Activated CD4-positive, alpha-beta T cell treated with anti-CD3 and anti-CD28 coated beads, Interleukin-2, amount 10 ng/mL, durations not matched to agents 24 days and 14 days (primary cell): Measurements from ENCODE around the gene XPC. TPM values are rescaled to one million over a fixed set of nuclear protein-coding genes. Genes with fewer than 3 reads are reported as not detected.
"Not testable (repeated sequence)": the region's sequence is repeated elsewhere in the genome, so short reads cannot be mapped to it uniquely, and the experiment has no call there.

Experiments used
- DNase-seq: peaks from one replicate; pipeline ENCODE4 v3.0.0; 2022
- H3K27ac Mint-ChIP-seq: one replicate; pipeline ENCODE4 v1.8.0; 2022; ENCODE audit warnings: mild to moderate bottlenecking, mixed read lengths
- H3K27me3 Mint-ChIP-seq: one replicate; pipeline ENCODE4 v1.8.0; 2022; ENCODE audit warnings: mixed read lengths
- H3K36me3 Mint-ChIP-seq: one replicate; pipeline ENCODE4 v1.8.0; 2022; ENCODE audit warnings: low read depth, mild to moderate bottlenecking, mixed read lengths
- H3K4me1 Mint-ChIP-seq: one replicate; pipeline ENCODE4 v1.8.0; 2021; ENCODE audit warnings: mixed read lengths
- H3K4me3 Mint-ChIP-seq: one replicate; pipeline ENCODE4 v1.8.0; 2022; ENCODE audit warnings: mild to moderate bottlenecking, moderate library complexity, mixed read lengths
- H3K9me3 Mint-ChIP-seq: one replicate; pipeline ENCODE4 v1.8.0; 2021; ENCODE audit warnings: mixed read lengths
- intact Hi-C: fragments of 100-400 bp; cut with micrococcal nuclease; formaldehyde crosslinking; loops from one replicate; pipeline ENCODE4 v1.15.1; 2023
- total RNA-seq: library from RNA; stranded (reverse); gene quantifications from 2 replicates; pipeline ENCODE4 v1.2.3, GENCODE V29; 2022

Gene XPC
- total RNA-seq: 29.7 and 32.3 TPM in 2 replicates

DNA sequence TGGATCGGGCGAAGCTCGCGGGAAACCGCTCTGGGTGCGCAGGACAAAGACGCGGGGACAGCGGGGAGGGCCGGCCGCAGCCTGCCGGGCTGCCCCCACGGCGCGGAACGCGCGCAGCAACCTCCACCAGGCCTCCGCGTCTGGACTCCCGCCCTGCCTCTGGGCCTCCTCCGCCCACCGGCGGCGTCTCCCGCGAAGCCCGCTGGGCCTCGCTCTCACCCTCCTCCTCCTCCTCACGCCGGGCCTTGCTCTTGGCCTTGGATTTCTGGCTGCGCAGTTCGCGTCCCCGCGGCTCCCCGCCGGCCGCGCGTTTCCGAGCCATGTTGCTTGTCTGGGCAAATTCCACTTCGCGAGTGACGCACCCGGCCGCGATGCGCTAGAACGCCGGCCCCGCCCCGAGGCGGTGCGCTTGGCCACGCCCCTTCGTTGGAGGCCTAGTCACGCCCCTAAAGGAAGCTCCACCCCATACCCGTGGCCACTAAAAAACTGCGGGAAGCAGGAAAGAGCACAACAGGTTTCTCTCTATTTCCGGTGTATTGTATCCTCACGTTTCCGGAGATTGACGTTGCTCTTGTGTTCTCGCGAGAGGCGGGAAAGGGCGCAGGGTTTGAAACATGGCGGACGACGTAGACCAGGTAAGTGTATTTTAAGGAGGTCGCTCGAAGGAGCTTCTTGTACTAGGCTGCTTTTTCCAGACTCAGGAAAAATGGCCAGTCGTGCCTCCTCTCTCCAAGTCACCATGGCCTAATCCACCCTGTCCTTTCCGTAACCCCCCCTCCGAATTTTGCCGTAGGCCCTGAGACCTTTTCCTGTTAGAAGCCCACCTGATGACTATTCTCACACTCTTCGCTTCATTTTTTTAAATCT, at the start of gene XPC, which contains the start of gene LSM3:
XPC (minus strand) TSS at position 355 of the 867 bp plus-strand sequence; CDS start at position 322, 33 bp downstream.
LSM3 (plus strand) TSS at position 571 of the 867 bp plus-strand sequence; CDS start at position 615, 44 bp downstream.
- Mint-ChIP-seq H3K27me3 (no peaks in the 10 kb centered on the region), H3K4me1 (peaks cover 62% of the 10 kb centered on the region), H3K4me3 (peak within 1 kb of the TSS; percentile 87), H3K36me3 (peaks cover 27% of the 10 kb centered on the region), H3K9me3 (no peaks in the 10 kb centered on the region), H3K27ac (peak within 1 kb of the TSS; percentile 99)
- intact Hi-C loops: loop anchor here (1.0 to 10.0 kb wide), 9 partner anchors 34 to 1694 kb away; partner anchors contain the start of genes CCDC174, CHCHD4, SLC6A6 and TSEN2
- peak; percentile 100 for DNase-seq

DNA sequence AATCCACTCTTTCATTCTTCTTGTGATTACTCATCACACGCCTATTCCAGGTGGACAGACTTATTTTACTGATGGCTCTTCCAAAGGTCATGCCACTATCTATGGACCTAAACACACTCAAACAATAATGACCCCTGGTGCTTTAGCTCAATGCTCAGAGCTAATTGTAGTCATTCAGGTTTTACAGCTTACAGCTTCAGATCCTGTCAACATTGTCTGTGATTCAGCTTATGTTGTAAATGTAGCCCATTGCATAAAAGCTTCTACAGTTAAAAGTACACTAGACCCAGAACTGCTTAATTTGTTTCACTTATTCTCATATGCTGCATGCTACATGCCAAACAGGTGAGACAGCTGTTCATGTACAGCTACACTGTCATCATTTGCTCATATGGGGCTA, 49.5 kb upstream of the XPC start:
- Mint-ChIP-seq H3K4me1 (peaks cover 4% of the 10 kb centered on the region), H3K4me3 (no peak overlapping the region), H3K27ac (no peak overlapping the region), H3K36me3 (no peaks in the 10 kb centered on the region), H3K9me3 (no peaks in the 10 kb centered on the region), H3K27me3 (peaks cover 25% of the 10 kb centered on the region)
- intact Hi-C loops: no loop called here
- no peak for DNase-seq

DNA sequence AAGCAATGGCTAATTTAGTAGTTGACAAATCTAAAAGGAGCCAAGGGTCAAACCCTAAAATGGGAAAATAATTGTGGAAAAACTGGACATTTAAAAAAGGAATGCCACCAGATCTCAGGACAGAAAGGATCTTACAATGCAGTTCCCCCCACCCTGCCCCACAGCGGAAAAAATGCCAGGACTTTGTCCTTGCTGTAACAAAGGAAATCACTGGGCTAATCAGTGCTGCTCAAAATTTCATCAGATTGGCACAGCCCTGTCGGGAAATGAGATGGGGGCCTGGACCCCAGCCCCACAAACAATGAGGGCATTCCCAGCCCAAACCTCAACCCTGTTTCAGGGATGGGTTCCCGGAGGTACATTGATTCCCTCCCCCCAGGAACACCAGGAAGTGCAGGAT, 48.0 kb upstream of the XPC start:
- intact Hi-C loops: not testable (repeated sequence)
- peaks cover 18% of the 10 kb centered on the region for H3K27me3 Mint-ChIP-seq

DNA sequence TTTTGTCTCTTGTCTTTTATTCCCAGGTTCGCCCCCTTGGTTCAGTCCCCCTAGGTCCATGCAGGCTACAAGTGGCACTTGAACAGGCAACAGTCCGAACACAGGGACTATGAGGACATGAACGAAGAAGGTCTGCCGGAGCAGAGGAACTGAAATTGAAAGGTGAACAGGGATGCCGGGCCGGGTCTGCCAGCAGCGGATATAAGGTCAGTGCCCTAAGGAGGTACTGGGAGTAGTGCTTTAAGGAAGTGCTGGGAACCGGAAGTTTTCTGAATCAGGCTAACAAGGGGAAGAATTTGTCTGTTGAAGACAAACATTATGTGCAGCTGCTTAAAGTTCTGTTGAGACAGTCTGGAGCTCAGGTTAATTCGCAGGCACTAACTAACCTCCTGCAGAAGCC, 47.0 kb upstream of the XPC start:
- peaks cover 13% of the 10 kb centered on the region for H3K27me3 Mint-ChIP-seq

More for the DNA sequence above, 48.0 kb upstream of the XPC start:
- DNase-seq, H3K27ac Mint-ChIP-seq, H3K9me3 Mint-ChIP-seq, H3K36me3 Mint-ChIP-seq, H3K4me3 Mint-ChIP-seq, H3K4me1 Mint-ChIP-seq: not testable (repeated sequence)

DNA sequence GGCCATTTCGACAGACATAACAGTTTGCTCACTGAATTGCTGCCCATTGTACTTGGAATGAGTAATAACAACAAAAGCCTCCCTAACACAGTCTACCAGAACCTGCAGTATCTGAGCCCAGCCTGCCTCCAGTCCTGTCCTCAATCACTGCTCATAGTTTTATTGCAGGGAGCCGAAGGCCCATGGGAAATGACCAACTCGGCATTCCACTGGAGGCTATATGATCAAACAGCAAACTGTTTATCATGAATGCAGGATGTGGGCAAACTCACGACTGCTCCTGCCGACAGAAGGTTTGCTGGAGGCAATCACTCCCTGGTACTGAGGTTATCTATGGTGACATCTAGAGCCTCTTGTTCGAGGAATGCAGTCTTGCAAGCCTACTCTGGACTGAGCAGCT, 46.5 kb upstream of the XPC start:
- Mint-ChIP-seq H3K27ac (no peak overlapping the region), H3K4me3 (no peak overlapping the region), H3K36me3 (no peaks in the 10 kb centered on the region), H3K27me3 (peaks cover 13% of the 10 kb centered on the region), H3K9me3 (peaks cover 8% of the 10 kb centered on the region), H3K4me1 (peaks cover 3% of the 10 kb centered on the region)
- intact Hi-C loops: no loop called here
- no peak for DNase-seq

More for the DNA sequence above, 47.0 kb upstream of the XPC start:
- no peak overlapping the region for H3K27ac Mint-ChIP-seq
- no peak overlapping the region for H3K4me3 Mint-ChIP-seq
- DNase-seq: no peak
- intact Hi-C loops: no loop called here
- H3K4me1 Mint-ChIP-seq: peaks cover 3% of the 10 kb centered on the region
- peaks cover 8% of the 10 kb centered on the region for H3K9me3 Mint-ChIP-seq
- H3K36me3 Mint-ChIP-seq: no peaks in the 10 kb centered on the region

DNA sequence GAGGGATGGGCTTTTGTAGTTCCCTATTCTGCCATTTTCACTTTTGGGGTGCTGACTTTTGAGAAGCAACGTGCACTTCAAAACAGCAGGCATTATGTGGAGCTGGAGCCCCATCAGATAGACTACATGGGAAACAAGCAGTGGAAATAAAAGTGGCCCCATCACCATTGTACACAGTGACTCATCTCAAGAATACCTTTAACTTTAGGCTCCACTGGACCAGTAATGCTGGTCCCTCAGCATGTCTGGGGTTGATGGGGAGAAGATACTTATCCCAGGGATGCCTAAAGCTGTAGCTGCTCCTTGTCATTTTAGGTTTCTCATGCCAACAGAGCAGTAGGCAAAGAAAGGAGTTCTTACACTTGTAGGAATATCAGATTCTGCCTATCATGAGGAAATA, 45.2 kb upstream of the XPC start:
- Mint-ChIP-seq H3K4me3 (no peak overlapping the region), H3K4me1 (peaks cover 3% of the 10 kb centered on the region), H3K36me3 (no peaks in the 10 kb centered on the region), H3K9me3 (peaks cover 8% of the 10 kb centered on the region), H3K27ac (no peak overlapping the region), H3K27me3 (peaks cover 13% of the 10 kb centered on the region)
- intact Hi-C loops: no loop called here
- DNase-seq: no peak

DNA sequence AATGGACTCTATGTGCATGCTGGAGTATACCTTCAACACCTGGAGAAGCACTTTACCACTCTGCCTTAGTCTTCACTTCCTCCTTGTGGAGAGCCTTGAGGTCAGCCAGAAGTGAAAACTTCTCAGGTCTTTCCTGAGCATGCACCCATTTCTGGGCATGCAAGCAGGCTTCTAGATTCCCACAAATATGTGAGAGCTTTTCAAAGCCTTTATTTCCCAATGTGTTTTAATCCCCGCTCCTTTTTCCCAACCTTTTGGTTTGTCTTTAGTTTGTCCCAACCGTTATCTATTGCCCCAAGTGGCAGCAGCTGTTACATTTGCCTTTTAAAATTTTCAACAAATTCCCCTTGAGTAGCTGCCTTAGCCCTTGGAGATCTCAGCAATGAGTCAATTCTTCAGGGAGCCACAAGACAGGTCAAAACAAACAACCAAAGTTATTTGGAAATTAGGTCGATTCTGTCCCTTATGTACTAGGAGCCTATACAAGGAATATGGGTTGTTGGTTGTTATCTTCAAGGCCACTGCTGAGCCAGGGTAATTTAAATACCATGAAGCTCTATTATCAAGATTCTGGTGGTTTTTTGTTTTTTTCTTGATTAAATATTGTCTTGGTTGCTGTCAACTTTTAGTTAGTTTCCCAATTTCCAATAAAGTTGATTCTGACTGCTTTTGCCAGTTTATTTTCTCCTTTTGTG, 44.6 kb upstream of the XPC start:
- no peak overlapping the region for H3K4me3 Mint-ChIP-seq
- no peak for DNase-seq
- H3K36me3 Mint-ChIP-seq: no peaks in the 10 kb centered on the region
- peaks cover 13% of the 10 kb centered on the region for H3K27me3 Mint-ChIP-seq
- no peak overlapping the region for H3K27ac Mint-ChIP-seq
- H3K9me3 Mint-ChIP-seq: peaks cover 8% of the 10 kb centered on the region
- intact Hi-C loops: no loop called here
- H3K4me1 Mint-ChIP-seq: peaks cover 3% of the 10 kb centered on the region

DNA sequence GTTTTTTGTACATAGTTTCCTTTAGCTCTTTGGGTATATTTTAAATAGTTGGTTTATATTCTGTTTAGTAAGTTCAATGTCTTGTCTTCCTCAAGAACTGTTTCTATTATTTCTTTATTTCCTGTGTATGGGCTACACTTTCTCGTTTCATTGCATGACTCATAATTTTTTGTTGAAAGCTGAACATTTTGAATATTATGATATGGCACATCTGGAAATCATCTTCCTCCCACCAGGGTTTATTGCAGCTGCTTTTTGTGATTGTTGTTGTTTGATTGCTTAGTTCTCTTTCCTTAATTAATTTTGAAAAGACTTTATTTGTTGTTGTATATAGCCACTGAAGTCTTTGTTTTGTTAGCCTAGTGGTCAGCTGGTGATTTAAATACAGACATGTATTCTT, 44.1 kb upstream of the XPC start:
- Mint-ChIP-seq H3K4me1 (peaks cover 3% of the 10 kb centered on the region), H3K9me3 (peaks cover 8% of the 10 kb centered on the region), H3K36me3 (no peaks in the 10 kb centered on the region), H3K27me3 (peaks cover 9% of the 10 kb centered on the region), H3K4me3 (no peak overlapping the region), H3K27ac (no peak overlapping the region)
- no peak for DNase-seq
- intact Hi-C loops: no loop called here

DNA sequence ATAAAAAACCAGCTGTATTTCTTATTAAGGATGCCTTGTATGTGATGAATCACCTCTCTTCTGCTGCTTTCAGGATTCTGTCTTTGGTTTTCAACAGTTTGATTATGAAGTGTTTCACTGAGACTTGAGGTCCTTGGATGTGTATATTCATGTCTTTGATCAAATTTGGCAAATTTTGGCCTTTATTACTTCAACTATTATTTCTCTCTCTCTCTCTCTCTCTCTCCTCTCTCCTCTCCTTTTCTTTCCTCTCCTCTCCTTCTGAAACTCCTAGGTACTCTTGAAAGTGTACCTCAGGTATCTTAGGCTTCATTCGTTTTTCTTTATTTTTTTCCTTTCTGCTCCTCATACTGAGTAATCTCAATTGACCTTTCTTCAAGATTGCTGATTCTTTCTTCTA, 43.5 kb upstream of the XPC start:
- Mint-ChIP-seq H3K4me3 (no peak overlapping the region), H3K27ac (no peak overlapping the region), H3K9me3 (peaks cover 8% of the 10 kb centered on the region), H3K4me1 (peaks cover 3% of the 10 kb centered on the region), H3K36me3 (no peaks in the 10 kb centered on the region), H3K27me3 (peaks cover 9% of the 10 kb centered on the region)
- no peak for DNase-seq
- intact Hi-C loops: no loop called here

DNA sequence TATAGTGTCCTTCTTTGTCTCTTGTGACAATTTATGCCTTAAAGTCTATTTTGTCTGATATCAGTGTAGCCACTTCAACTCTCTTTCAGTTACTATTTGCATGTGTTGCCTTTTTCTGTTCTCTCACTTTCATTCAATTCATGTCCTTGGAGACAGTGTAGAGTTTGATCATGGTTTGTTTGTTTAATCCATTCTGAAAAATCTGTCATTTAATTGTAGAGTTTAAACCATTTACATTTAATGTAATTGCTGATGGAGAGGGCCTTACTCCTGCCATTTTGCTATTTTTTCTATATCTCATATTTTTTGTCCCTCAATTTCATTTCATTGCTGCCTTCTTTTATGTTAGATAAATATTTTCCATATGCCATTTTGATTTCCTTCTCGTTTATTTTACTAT, 42.5 kb upstream of the XPC start:
- Mint-ChIP-seq H3K4me3 (no peak overlapping the region), H3K36me3 (no peaks in the 10 kb centered on the region), H3K27me3 (peaks cover 9% of the 10 kb centered on the region), H3K9me3 (peaks cover 8% of the 10 kb centered on the region), H3K27ac (no peak overlapping the region), H3K4me1 (peaks cover 3% of the 10 kb centered on the region)
- intact Hi-C loops: no loop called here
- DNase-seq: no peak

DNA sequence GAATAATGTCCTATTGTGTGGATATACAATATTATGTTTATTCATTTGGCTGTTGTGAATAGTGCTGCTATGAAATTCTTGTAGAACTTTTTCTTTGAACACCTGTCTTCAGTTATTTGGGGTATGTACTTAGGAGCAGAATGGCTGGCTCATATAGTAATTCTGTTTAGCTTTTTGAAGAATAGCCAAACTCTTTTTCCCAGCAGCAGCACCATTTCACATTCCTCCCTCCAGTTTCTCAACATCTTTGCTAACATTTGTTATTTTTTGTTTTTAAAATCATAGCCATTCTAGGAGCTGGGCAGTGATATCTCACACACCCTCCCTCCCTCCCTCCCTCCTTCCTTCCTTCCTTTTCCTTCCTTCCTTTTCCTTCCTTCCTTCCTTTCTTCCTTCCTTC, 40.0 kb upstream of the XPC start:
- peaks cover 3% of the 10 kb centered on the region for H3K27me3 Mint-ChIP-seq
- no peak for DNase-seq
- H3K36me3 Mint-ChIP-seq: no peaks in the 10 kb centered on the region
- peaks cover 8% of the 10 kb centered on the region for H3K9me3 Mint-ChIP-seq
- no peak overlapping the region for H3K27ac Mint-ChIP-seq
- H3K4me1 Mint-ChIP-seq: no peaks in the 10 kb centered on the region
- H3K4me3 Mint-ChIP-seq: no peak overlapping the region
- intact Hi-C loops: no loop called here

DNA sequence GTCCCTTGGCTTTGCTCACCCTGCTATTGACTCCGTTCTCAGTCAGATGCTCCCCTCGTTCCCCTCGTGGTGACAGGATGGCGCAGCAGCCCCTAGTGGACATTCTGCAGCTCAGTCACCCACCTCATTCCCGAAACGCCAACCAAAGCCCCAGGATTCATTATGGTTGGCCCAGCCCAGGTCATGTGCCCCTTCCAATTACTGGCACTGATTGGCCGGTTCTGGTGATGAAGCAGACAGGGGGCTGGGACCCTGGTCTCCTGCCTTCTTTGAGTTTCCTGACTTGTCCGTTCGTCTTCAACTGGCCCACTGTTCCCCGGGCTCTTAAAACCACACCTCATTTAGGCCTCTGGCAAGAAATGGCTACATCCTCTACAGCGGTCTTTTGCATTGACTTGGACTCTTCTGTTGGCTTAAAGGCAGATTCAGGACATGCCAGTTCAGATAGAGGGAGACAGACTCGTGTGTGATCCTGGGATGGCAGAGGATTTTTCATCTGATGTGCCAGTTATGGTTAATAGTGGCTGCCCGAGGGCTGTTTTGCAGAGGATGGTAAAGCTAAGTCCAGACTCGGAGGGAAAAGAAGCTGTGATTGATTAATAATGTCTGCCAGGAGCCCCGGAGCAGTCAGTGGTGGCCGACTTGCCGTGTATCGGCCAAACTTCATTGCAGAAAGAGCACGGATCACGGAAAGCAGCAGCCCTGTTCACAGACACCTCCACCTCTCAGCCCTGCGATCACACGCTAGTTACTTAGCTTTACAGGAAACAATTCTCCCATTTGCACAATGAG, 38.1 kb upstream of the XPC start:
- Mint-ChIP-seq H3K9me3 (peaks cover 4% of the 10 kb centered on the region), H3K4me1 (no peaks in the 10 kb centered on the region), H3K27me3 (no peaks in the 10 kb centered on the region), H3K4me3 (peak overlapping the region; percentile 4), H3K27ac (no peak overlapping the region), H3K36me3 (no peaks in the 10 kb centered on the region)
- intact Hi-C loops: no loop called here
- DNase-seq: no peak

DNA sequence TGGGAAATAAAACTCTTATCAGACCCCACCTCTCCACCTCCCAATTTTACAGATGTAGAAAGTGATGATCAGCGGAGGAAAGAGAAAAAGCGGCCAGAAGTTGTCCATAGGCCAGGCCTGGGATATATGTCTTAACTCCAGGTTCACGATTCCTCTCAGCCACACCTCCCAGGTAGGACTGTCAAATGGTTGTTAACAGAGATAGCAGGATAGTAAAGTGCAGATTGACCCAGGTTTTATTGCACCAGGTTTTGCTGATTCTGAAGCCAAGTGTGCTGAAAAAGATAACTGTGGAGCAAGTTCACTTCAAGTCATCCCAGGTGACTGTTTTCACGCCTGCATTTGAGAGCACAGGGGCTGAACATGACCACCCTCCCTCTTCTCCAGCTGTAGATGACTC, 36.4 kb upstream of the XPC start:
- no peak overlapping the region for H3K27ac Mint-ChIP-seq
- no peaks in the 10 kb centered on the region for H3K36me3 Mint-ChIP-seq
- H3K27me3 Mint-ChIP-seq: no peaks in the 10 kb centered on the region
- no peaks in the 10 kb centered on the region for H3K9me3 Mint-ChIP-seq
- no peak for DNase-seq
- intact Hi-C loops: no loop called here
- H3K4me3 Mint-ChIP-seq: no peak overlapping the region
- H3K4me1 Mint-ChIP-seq: no peaks in the 10 kb centered on the region
